H1 (cell line): ENCODE measurements around the gene EN1. TPM values are rescaled to one million over a fixed set of nuclear protein-coding genes. Genes with fewer than 3 reads are reported as not detected.

Experiments used
- CTCF ChIA-PET: fragments of 300-600 bp; sonication (Branson Sonifier 250); formaldehyde crosslinking; loops from one replicate; lab custom pipeline; 2021; ENCODE audit not compliant: partially characterized antibody; lab: Charles Lee
- POLR2A ChIA-PET: fragments of 300-600 bp; sonication (Branson Sonifier 250); formaldehyde crosslinking; loops from one replicate; lab custom pipeline; 2021; ENCODE audit warnings: inconsistent platforms; ENCODE audit not compliant: partially characterized antibody; lab: Charles Lee
- DNase-seq, 2 experiments: peaks; one replicate each; pipeline versions ENCODE4 v3.0.0 to v3.0.0-alpha.2; 2010 to 2022; ENCODE audit warnings: low spot score in 2 of 2, low read depth in 1 of 2, mixed read lengths in 1 of 2
- FAIRE-seq: peaks from 2 replicates; lab custom pipeline; 2011; peaks lifted over from hg19 to GRCh38; lab: Jason Lieb, UNC
- H2AFZ ChIP-seq: 2 replicates; pipeline ENCODE4 v1.8.1; 2012; ENCODE audit warnings: low read length, inconsistent platforms
- H2AK5ac ChIP-seq: 2 replicates; pipeline ENCODE4 v1.6.1; 2013; ENCODE audit warnings: low read depth, low read length
- H2BK120ac ChIP-seq: replicated peaks from 2 replicates; pipeline ENCODE3; 2013; ENCODE audit warnings: low read depth, low read length, inconsistent platforms
- H2BK12ac ChIP-seq: 2 replicates; pipeline ENCODE4 v1.6.1; 2013; ENCODE audit warnings: low read depth, low read length
- H2BK15ac ChIP-seq: 2 replicates; pipeline ENCODE4 v1.6.1; 2013; ENCODE audit warnings: low read length
- H2BK20ac ChIP-seq: 2 replicates; pipeline ENCODE4 v1.6.1; 2013; ENCODE audit warnings: low read length
- H2BK5ac ChIP-seq: 2 replicates; pipeline ENCODE4 v1.6.1; 2013; ENCODE audit warnings: low read depth, low read length
- H3K14ac ChIP-seq: 2 replicates; pipeline ENCODE4 v1.6.1; 2013; ENCODE audit warnings: inconsistent platforms; ENCODE audit not compliant: insufficient read length
- H3K18ac ChIP-seq: 2 replicates; pipeline ENCODE4 v1.6.1; 2013; ENCODE audit warnings: low read length; ENCODE audit errors: extremely low read depth
- H3K23ac ChIP-seq: 2 replicates; pipeline ENCODE4 v1.6.1; 2013; ENCODE audit warnings: inconsistent platforms; ENCODE audit not compliant: insufficient read length
- H3K23me2 ChIP-seq: 2 replicates; pipeline ENCODE4 v1.6.1; 2013; ENCODE audit warnings: low read depth, low read length
- H3K27ac ChIP-seq: 2 replicates; pipeline ENCODE4 v1.6.1; 2011; ENCODE audit warnings: low read depth, low read length, inconsistent platforms
- H3K27me3 ChIP-seq, 4 experiments: replicated peaks in 1 of 4; 1 replicate in 1 of 4; 2 replicates in 3 of 4; pipeline versions ENCODE4 v1.6.1 to v1.8.1; 2011 to 2013; ENCODE audit warnings: low read length in 3 of 4, mild to moderate bottlenecking in 3 of 4, inconsistent platforms in 2 of 4, mixed read lengths in 2 of 4, moderate library complexity in 1 of 4; ENCODE audit not compliant: control insufficient read depth in 3 of 4, insufficient read depth in 3 of 4; ENCODE audit errors: extremely low read depth in 1 of 4
- H3K36me3 ChIP-seq, 4 experiments: 2 replicates each; pipeline versions ENCODE4 v1.6.1 to v1.8.1; 2011 to 2013; ENCODE audit warnings: mild to moderate bottlenecking in 4 of 4, low read length in 3 of 4, moderate library complexity in 2 of 4, control low read depth in 1 of 4, inconsistent platforms in 1 of 4; ENCODE audit not compliant: insufficient read depth in 4 of 4, control insufficient read depth in 2 of 4
- H3K4ac ChIP-seq: replicated peaks from 2 replicates; pipeline ENCODE3; 2013; ENCODE audit warnings: low read length, low read depth, mixed read lengths, inconsistent platforms; ENCODE audit not compliant: insufficient read length
- H3K4me1 ChIP-seq, 4 experiments: replicated peaks in 1 of 4; 1 replicate in 1 of 4; 2 replicates in 3 of 4; pipeline versions ENCODE4 v1.6.1 to v1.8.1; 2011 to 2013; ENCODE audit warnings: low read length in 3 of 4, inconsistent platforms in 2 of 4, mixed read lengths in 1 of 4; ENCODE audit not compliant: insufficient read depth in 4 of 4, control insufficient read depth in 3 of 4
- H3K4me2 ChIP-seq, 2 experiments: 2 replicates each; pipeline versions ENCODE4 v1.6.1 to v1.8.1; 2011 to 2013; ENCODE audit warnings: low read depth in 2 of 2, low read length in 2 of 2, control low read depth in 1 of 2, inconsistent platforms in 1 of 2, mild to moderate bottlenecking in 1 of 2; ENCODE audit not compliant: insufficient read depth in 1 of 2
- H3K4me3 ChIP-seq, 4 experiments: fragments of 200-600, 300-600 bp in 1 of 4; sonication (generic), shearing (Covaris generic), sonication (Bioruptor Twin) in 1 of 4; 2 replicates each; pipeline versions ENCODE4 v1.5.1 to v1.8.1; 2011 to 2016; ENCODE audit warnings: low read length in 4 of 4, low read depth in 3 of 4, control low read depth in 2 of 4, inconsistent platforms in 2 of 4, mild to moderate bottlenecking in 2 of 4, mixed read lengths in 1 of 4, moderate library complexity in 1 of 4; ENCODE audit not compliant: insufficient read depth in 2 of 4; ENCODE audit errors: extremely low read depth in 1 of 4
- H3K56ac ChIP-seq: replicated peaks from 2 replicates; pipeline ENCODE3; 2013; ENCODE audit warnings: low read depth, mild to moderate bottlenecking, mixed read lengths, low read length, inconsistent platforms; ENCODE audit not compliant: insufficient read length
- H3K79me1 ChIP-seq: 2 replicates; pipeline ENCODE4 v1.6.1; 2013; ENCODE audit warnings: low read depth, low read length, control low read depth
- H3K79me2 ChIP-seq, 2 experiments: 2 replicates each; pipeline versions ENCODE4 v1.6.1 to v1.8.1; 2012 to 2013; ENCODE audit warnings: low read length in 2 of 2, mild to moderate bottlenecking in 2 of 2, inconsistent platforms in 1 of 2; ENCODE audit not compliant: insufficient read depth in 2 of 2, control insufficient read depth in 1 of 2
- H3K9ac ChIP-seq, 4 experiments: replicated peaks in 1 of 4; 1 replicate in 1 of 4; 2 replicates in 3 of 4; pipeline versions ENCODE4 v1.6.1 to v1.8.1; 2011 to 2013; ENCODE audit warnings: low read depth in 3 of 4, low read length in 3 of 4, control low read depth in 2 of 4, mild to moderate bottlenecking in 2 of 4, moderate library complexity in 2 of 4, inconsistent platforms in 1 of 4; ENCODE audit errors: extremely low read depth in 1 of 4
- H3K9me3 ChIP-seq, 2 experiments: 2 replicates each; pipeline versions ENCODE4 v1.6.1 to v1.8.1; 2012 to 2013; ENCODE audit warnings: mild to moderate bottlenecking in 2 of 2, moderate library complexity in 2 of 2, control low read depth in 1 of 2, inconsistent platforms in 1 of 2, low read depth in 1 of 2, low read length in 1 of 2, mixed read lengths in 1 of 2; ENCODE audit not compliant: insufficient read depth in 2 of 2
- H4K20me1 ChIP-seq, 2 experiments: replicated peaks in 1 of 2; 2 replicates each; pipeline versions ENCODE3 to v1.8.1; 2011 to 2013; ENCODE audit warnings: inconsistent platforms in 2 of 2, low read length in 2 of 2, mild to moderate bottlenecking in 1 of 2; ENCODE audit not compliant: insufficient read depth in 2 of 2, control insufficient read depth in 1 of 2
- H4K5ac ChIP-seq: 2 replicates; pipeline ENCODE4 v1.6.1; 2013; ENCODE audit warnings: low read length, low read depth, mixed read lengths, inconsistent platforms; ENCODE audit not compliant: insufficient read length
- H4K8ac ChIP-seq: 2 replicates; pipeline ENCODE4 v1.8.0; 2013; ENCODE audit warnings: mild to moderate bottlenecking, moderate library complexity, low read length, inconsistent platforms; ENCODE audit not compliant: insufficient read depth; ENCODE audit errors: extremely low read depth
- H4K91ac ChIP-seq: replicated peaks from 2 replicates; pipeline ENCODE3; 2013; ENCODE audit warnings: low read length, mixed read lengths, inconsistent platforms; ENCODE audit not compliant: insufficient read length
- ATF3 ChIP-seq: IDR thresholded peaks from 2 replicates; pipeline ENCODE4 v1.6.1; 2011; ENCODE audit warnings: low read depth, mild to moderate bottlenecking, low read length; ENCODE audit not compliant: insufficient read depth
- CBX5 ChIP-seq: fragments of 300-800, 300-1000 bp; sonication (generic); IDR thresholded peaks from 2 replicates; pipeline ENCODE4 v1.7.1; 2016; ENCODE audit warnings: antibody characterized with exemption, low read length, low read depth
- EZH2 ChIP-seq: fragments of 200-600 bp; sonication (generic); IDR thresholded peaks from 2 replicates; pipeline ENCODE4 v1.7.1; 2012; ENCODE audit warnings: low read depth, mild to moderate bottlenecking, moderate library complexity, low read length, inconsistent platforms; ENCODE audit not compliant: severe bottlenecking
- SIX5 ChIP-seq: IDR thresholded peaks from 2 replicates; pipeline ENCODE4 v1.6.1; 2011; ENCODE audit warnings: mild to moderate bottlenecking, low read depth, low read length
- SUZ12 ChIP-seq: fragments of 200-600 bp; sonication (generic); IDR thresholded peaks from 2 replicates; pipeline ENCODE4 v1.6.1; 2012; ENCODE audit warnings: mild to moderate bottlenecking, inconsistent platforms, low read length, moderate library complexity, mixed read lengths
- WGBS, 2 experiments: shearing (Covaris generic) in 1 of 2; methylation state at CpG; one replicate each; pipeline versions ENCODE4 v1.1.6 to v1.1.7; 2013 to 2015; ENCODE audit warnings: low lambda C conversion rate in 2 of 2, mixed read lengths in 2 of 2, inconsistent platforms in 1 of 2, low coverage in 1 of 2, missing lambda C conversion rate in 1 of 2; ENCODE audit not compliant: insufficient replicate concordance in 2 of 2, insufficient coverage in 1 of 2, insufficient read length in 1 of 2; ENCODE audit errors: extremely low coverage in 1 of 2, missing lambda C conversion rate in 1 of 2; 5-methylcytosine and 5-hydroxymethylcytosine counted together
- polyA plus RNA-seq, 7 experiments: library from polyadenylated mRNA; depleted of rRNA in 3 of 7; stranded (reverse) in 5 of 7; unstranded in 2 of 7; fragments of >200 nt in 5 of 7; fragments of 200-250 nt in 2 of 7; gene quantifications; 1 replicate in 5 of 7; 2 replicates in 1 of 7; 4 replicates in 1 of 7; pipeline versions ENCODE4 v1.2.1 to v1.2.3, GENCODE V29; 2011 to 2013; ENCODE audit warnings: missing spikeins in 2 of 7, mixed read lengths in 2 of 7
- total RNA-seq: library from RNA; stranded (reverse); fragmentation: NEBNext Ultra II Directional; extraction: Animal tissue kit (Norgen Biotek cat#: 25700); gene quantifications from 2 replicates; pipeline ENCODE4 v1.2.1, GENCODE V29; 2021

EN1 gene
- total and polyA plus RNA-seq, 2 of the 8 experiments (the other 6 are each of a cell fraction or from before 2014, with no cell fraction given) = not detected

GRCh38 chr2:118841450-118841827 is 6.0 kb downstream of the EN1 start:
- DNase-seq (no peak), FAIRE-seq (no peak)
- Histone ChIP-seq H3K27ac (no peak overlapping the region), H2BK5ac (no peak overlapping the region), H3K36me3 (peaks cover 0 to 10% (median 0%) of the 10 kb centered on the region in 4 experiments; a peak in 1 of 8 replicates), H2BK20ac (peak overlapping the region; percentile 90; the same call in 1 of the 2 replicates), H3K18ac (peak overlapping the region; percentile 25; the same call in 1 of the 2 replicates), H3K56ac (no peak overlapping the region), H3K27me3 (peaks cover 98 to 100% (median 100%) of the 10 kb centered on the region in 4 experiments), H2BK120ac (no peak overlapping the region), H2AK5ac (no peak overlapping the region), H3K23me2 (peaks cover 11% of the 10 kb centered on the region), H4K5ac (no peak overlapping the region), H2BK15ac (no peak overlapping the region), H3K23ac (no peak overlapping the region), H3K79me2 (no peaks in the 10 kb centered on the region), H2BK12ac (0 out of 2 replicates have a peak overlapping the region, but pooled peaks have one; percentile 17), H4K91ac (no peak overlapping the region), H3K4ac (no peak overlapping the region), H3K4me2 (no peak overlapping the region; a peak in 1 of 4 replicates), H3K79me1 (no peaks in the 10 kb centered on the region), H4K8ac (peak overlapping the region; percentile 78; the same call in 1 of the 2 replicates), H3K4me1 (peaks cover 8 to 41% (median 30%) of the 10 kb centered on the region in 4 experiments), H3K9me3 (no peaks in the 10 kb centered on the region; a peak in 1 of 4 replicates), H2AFZ (no peak overlapping the region), H3K14ac (no peak overlapping the region), H3K4me3 (peak overlapping the region in 1 of 4 experiments; percentile 45; a peak in 1 of 8 replicates), H3K9ac (no peak overlapping the region), H4K20me1 (peaks cover 22 to 23% of the 10 kb centered on the region in 2 experiments)
- WGBS, 2 experiments = 6% methylated on average over 20 of the region's 20 CpGs; no CpG with 5 or more reads in 1 of the 2 experiments
- POLR2A ChIA-PET = interaction anchor here (2.1 kb wide), 1 partner anchor 17 kb away, joined by 7 read pairs; no protein-coding TSS in a partner anchor
- TF ChIP-seq SUZ12 = peak; percentile 99; the same call in 1 of the 2 replicates
- no peak for TF ChIP-seq ATF3
- peak; percentile 98 for TF ChIP-seq EZH2
- TF ChIP-seq SIX5 = no peak
- TF ChIP-seq CBX5 = no peak
- CTCF ChIA-PET = interaction anchor here (0.9 to 8.6 kb wide), 2 partner anchors 14 to 16 kb away, joined by 3 to 84 read pairs; no protein-coding TSS in a partner anchor
